ENCODE results near the gene IFT122. TPM values are rescaled to one million over a fixed set of nuclear protein-coding genes. Genes with fewer than 3 reads are reported as not detected.

The IFT122 gene
- total RNA-seq, 2 experiments from 2014 or later: 22.7 to 26.7 TPM

GRCh38 chr3:129517516-129517915 is 77.5 kb downstream of the IFT122 start:
- CTCF ChIA-PET: no interaction called here
- Mint-ChIP-seq H3K27me3 (no peaks in the 10 kb centered on the region), H3K27ac (no peak overlapping the region), H3K9me3 (no peaks in the 10 kb centered on the region), H3K36me3 (ENCODE audit: low read depth) (peaks cover 8% of the 10 kb centered on the region), H3K4me3 (no peak overlapping the region), H3K4me1 (ENCODE audit: low read depth) (no peaks in the 10 kb centered on the region)
- H3K27ac ChIP-seq (ENCODE audit: low read depth in 1 of 2, low read length in 2 of 2): no peak overlapping the region
- intact Hi-C loops (cut with DNase I, micrococcal nuclease): no loop called here
- no peak overlapping the region for H3K4me3 ChIP-seq (ENCODE audit: low read length)
- ATAC-seq (ENCODE audit: poor library complexity) (no peak), DNase-seq (no peak)
- peaks cover 0 to 4% of the 10 kb centered on the region in 2 experiments for H3K9me3 ChIP-seq (ENCODE audit: control insufficient read depth in 1 of 2, insufficient read depth in 1 of 2, low read length in 2 of 2)
- H3K27me3 ChIP-seq (ENCODE audit: control insufficient read depth in 1 of 2, insufficient read depth in 2 of 2, low read length in 2 of 2): no peaks in the 10 kb centered on the region
- POLR2A ChIA-PET: no interaction called here
- H3K4me1 ChIP-seq (ENCODE audit: insufficient read depth, low read length): no peaks in the 10 kb centered on the region
- no peaks in the 10 kb centered on the region for H3K36me3 ChIP-seq (ENCODE audit: insufficient read depth, low read length)
- TF ChIP-seq, protein P1, sequence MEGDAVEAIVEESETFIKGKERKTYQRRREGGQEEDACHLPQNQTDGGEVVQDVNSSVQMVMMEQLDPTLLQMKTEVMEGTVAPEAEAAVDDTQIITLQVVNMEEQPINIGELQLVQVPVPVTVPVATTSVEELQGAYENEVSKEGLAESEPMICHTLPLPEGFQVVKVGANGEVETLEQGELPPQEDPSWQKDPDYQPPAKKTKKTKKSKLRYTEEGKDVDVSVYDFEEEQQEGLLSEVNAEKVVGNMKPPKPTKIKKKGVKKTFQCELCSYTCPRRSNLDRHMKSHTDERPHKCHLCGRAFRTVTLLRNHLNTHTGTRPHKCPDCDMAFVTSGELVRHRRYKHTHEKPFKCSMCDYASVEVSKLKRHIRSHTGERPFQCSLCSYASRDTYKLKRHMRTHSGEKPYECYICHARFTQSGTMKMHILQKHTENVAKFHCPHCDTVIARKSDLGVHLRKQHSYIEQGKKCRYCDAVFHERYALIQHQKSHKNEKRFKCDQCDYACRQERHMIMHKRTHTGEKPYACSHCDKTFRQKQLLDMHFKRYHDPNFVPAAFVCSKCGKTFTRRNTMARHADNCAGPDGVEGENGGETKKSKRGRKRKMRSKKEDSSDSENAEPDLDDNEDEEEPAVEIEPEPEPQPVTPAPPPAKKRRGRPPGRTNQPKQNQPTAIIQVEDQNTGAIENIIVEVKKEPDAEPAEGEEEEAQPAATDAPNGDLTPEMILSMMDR (IDR thresholded peaks at IDR 0.05): no peak

GRCh38 chr3:129518038-129518561 is 78.1 kb downstream of the IFT122 start:
- ChIA-PET POLR2A (no interaction called here), CTCF (no interaction called here)
- H3K27ac Mint-ChIP-seq: no peak overlapping the region

GRCh38 chr3:129518581-129518980 is 78.6 kb downstream of the IFT122 start:
- intact Hi-C loops (cut with DNase I, micrococcal nuclease): no loop called here
- Histone ChIP-seq H3K27ac (ENCODE audit: low read depth in 1 of 2, low read length in 2 of 2) (no peak overlapping the region), H3K27me3 (ENCODE audit: control insufficient read depth in 1 of 2, insufficient read depth in 2 of 2, low read length in 2 of 2) (no peaks in the 10 kb centered on the region), H3K4me1 (ENCODE audit: insufficient read depth, low read length) (no peaks in the 10 kb centered on the region), H3K36me3 (ENCODE audit: insufficient read depth, low read length) (no peaks in the 10 kb centered on the region), H3K4me3 (ENCODE audit: low read length) (no peak overlapping the region), H3K9me3 (ENCODE audit: control insufficient read depth in 1 of 2, insufficient read depth in 1 of 2, low read length in 2 of 2) (peaks cover 0 to 4% of the 10 kb centered on the region in 2 experiments)
- no peak for DNase-seq
- Mint-ChIP-seq H3K27ac (no peak overlapping the region), H3K36me3 (ENCODE audit: low read depth) (peaks cover 4% of the 10 kb centered on the region), H3K4me3 (no peak overlapping the region), H3K9me3 (no peaks in the 10 kb centered on the region), H3K4me1 (ENCODE audit: low read depth) (no peaks in the 10 kb centered on the region), H3K27me3 (no peaks in the 10 kb centered on the region)
- ATAC-seq (ENCODE audit: poor library complexity): no peak
- ChIA-PET CTCF (no interaction called here), POLR2A (no interaction called here)
- TF ChIP-seq, protein P1 (IDR thresholded peaks at IDR 0.05): no peak

More at GRCh38 chr3:129518038-129518561, 78.1 kb downstream of the IFT122 start:
- Mint-ChIP-seq H3K27me3 (no peaks in the 10 kb centered on the region), H3K9me3 (no peaks in the 10 kb centered on the region), H3K4me1 (ENCODE audit: low read depth) (no peaks in the 10 kb centered on the region), H3K36me3 (ENCODE audit: low read depth) (peaks cover 4% of the 10 kb centered on the region), H3K4me3 (no peak overlapping the region)
- ATAC-seq (ENCODE audit: poor library complexity) (no peak), DNase-seq (no peak)
- TF ChIP-seq, protein P1 (IDR thresholded peaks at IDR 0.05): no peak
- peaks cover 0 to 4% of the 10 kb centered on the region in 2 experiments for H3K9me3 ChIP-seq (ENCODE audit: control insufficient read depth in 1 of 2, insufficient read depth in 1 of 2, low read length in 2 of 2)
- no peaks in the 10 kb centered on the region for H3K27me3 ChIP-seq (ENCODE audit: control insufficient read depth in 1 of 2, insufficient read depth in 2 of 2, low read length in 2 of 2)
- no peak overlapping the region for H3K27ac ChIP-seq (ENCODE audit: low read depth in 1 of 2, low read length in 2 of 2)
- no peak overlapping the region for H3K4me3 ChIP-seq (ENCODE audit: low read length)
- no peaks in the 10 kb centered on the region for H3K4me1 ChIP-seq (ENCODE audit: insufficient read depth, low read length)
- intact Hi-C loops (cut with DNase I, micrococcal nuclease): no loop called here
- H3K36me3 ChIP-seq (ENCODE audit: insufficient read depth, low read length): no peaks in the 10 kb centered on the region
